ENCODE data around the gene PPP2R5A. TPM values are rescaled to one million over a fixed set of nuclear protein-coding genes. Genes with fewer than 3 reads are reported as not detected.
A peak's percentile ranks its signal among the peaks of the same experiment; 100 is the strongest.

Gene PPP2R5A
- total and polyA plus RNA-seq, 2 experiments from 2014 or later, result 22.0 to 40.2 TPM

DNA sequence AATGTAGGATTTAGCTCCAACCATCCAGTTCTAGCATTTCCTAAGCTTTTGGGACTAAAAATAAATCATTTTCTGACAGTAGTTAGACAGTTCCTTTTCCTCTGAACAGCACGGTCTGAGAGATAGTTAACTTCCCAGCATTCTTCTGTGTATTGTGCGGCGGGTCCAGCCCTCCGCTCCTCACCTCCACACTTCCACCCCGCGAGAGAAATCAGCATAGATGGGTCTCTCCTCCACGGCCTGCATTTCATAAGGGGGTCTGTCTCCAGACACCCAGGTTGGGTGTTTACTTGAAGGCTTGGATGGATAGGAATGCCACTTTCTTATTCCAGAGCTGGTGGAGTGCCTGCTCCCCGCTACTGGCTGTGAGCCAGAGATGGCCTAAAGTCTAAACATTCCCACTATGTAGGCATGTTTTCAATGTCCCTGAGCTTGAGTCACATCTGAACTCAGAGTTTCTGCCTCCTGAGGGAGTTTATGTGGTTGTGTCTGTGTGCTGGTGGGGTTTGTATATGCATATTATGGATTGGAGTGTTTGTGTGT, 38.0 kb upstream of the PPP2R5A start:
- Histone ChIP-seq H3K4me2 (peak overlapping the region; percentile 56), H3K4me1 (ENCODE audit: insufficient read depth) (no peaks in the 10 kb centered on the region), H3K9me2 (replicated peaks; ENCODE audit: insufficient read depth) (no peaks in the 10 kb centered on the region), H3K36me3 (replicated peaks; ENCODE audit: insufficient read depth, low read depth) (no peaks in the 10 kb centered on the region), H3K27me3 (no peaks in the 10 kb centered on the region), H4K20me1 (ENCODE audit: insufficient read depth, poor library complexity, severe bottlenecking) (no peaks in the 10 kb centered on the region), H3K79me2 (no peaks in the 10 kb centered on the region), H3K4me3 (no peak overlapping the region), H3K9me3 (ENCODE audit: low read depth) (no peaks in the 10 kb centered on the region), H2AFZ (no peak overlapping the region), H3K27ac (no peak overlapping the region)
- DNase-seq (ENCODE audit: low spot score), result peak; percentile 52
- TF ChIP-seq, protein P1, sequence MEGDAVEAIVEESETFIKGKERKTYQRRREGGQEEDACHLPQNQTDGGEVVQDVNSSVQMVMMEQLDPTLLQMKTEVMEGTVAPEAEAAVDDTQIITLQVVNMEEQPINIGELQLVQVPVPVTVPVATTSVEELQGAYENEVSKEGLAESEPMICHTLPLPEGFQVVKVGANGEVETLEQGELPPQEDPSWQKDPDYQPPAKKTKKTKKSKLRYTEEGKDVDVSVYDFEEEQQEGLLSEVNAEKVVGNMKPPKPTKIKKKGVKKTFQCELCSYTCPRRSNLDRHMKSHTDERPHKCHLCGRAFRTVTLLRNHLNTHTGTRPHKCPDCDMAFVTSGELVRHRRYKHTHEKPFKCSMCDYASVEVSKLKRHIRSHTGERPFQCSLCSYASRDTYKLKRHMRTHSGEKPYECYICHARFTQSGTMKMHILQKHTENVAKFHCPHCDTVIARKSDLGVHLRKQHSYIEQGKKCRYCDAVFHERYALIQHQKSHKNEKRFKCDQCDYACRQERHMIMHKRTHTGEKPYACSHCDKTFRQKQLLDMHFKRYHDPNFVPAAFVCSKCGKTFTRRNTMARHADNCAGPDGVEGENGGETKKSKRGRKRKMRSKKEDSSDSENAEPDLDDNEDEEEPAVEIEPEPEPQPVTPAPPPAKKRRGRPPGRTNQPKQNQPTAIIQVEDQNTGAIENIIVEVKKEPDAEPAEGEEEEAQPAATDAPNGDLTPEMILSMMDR (IDR thresholded peaks at IDR 0.05; ENCODE audit: poor library complexity), result no peak
- no peak for TF ChIP-seq EZH2phosphoT487 (IDR thresholded peaks at IDR 0.05; ENCODE audit: low read depth, severe bottlenecking, unreplicated experiment)
- no peak for TF ChIP-seq EZH2 (IDR thresholded peaks at IDR 0.05; ENCODE audit: borderline replicate concordance)
- WGBS (ENCODE audit: low lambda C conversion rate, missing lambda C conversion rate), result 53% methylated on average over 8 of the region's 8 CpGs

DNA sequence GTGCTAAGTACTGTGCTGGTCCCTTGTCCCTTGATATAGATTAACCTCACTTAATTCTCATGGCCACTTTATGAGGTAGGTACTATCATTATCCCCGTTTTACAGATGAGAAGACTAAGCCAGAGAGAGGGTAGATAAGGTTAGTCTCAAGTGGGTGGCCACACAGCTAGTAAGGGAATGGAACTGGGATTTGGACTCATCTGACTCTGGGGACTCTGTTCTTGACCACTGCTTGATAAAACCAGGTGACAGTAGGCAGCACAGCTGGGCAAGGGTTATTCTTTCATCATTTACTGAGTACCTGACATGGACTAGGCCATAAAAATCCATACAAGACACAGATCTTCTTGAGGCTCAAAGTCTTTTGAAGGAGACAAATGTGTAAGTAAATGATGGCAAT, 37.2 kb upstream of the PPP2R5A start:
- Histone ChIP-seq H4K20me1 (ENCODE audit: insufficient read depth, poor library complexity, severe bottlenecking) (no peaks in the 10 kb centered on the region), H3K79me2 (no peaks in the 10 kb centered on the region), H3K9me2 (replicated peaks; ENCODE audit: insufficient read depth) (no peaks in the 10 kb centered on the region), H2AFZ (no peak overlapping the region), H3K4me2 (no peak overlapping the region), H3K36me3 (replicated peaks; ENCODE audit: insufficient read depth, low read depth) (no peaks in the 10 kb centered on the region), H3K4me1 (ENCODE audit: insufficient read depth) (no peaks in the 10 kb centered on the region), H3K9me3 (ENCODE audit: low read depth) (no peaks in the 10 kb centered on the region), H3K4me3 (no peak overlapping the region), H3K27me3 (no peaks in the 10 kb centered on the region), H3K27ac (no peak overlapping the region)
- TF ChIP-seq, protein P1 (IDR thresholded peaks at IDR 0.05; ENCODE audit: poor library complexity), result no peak
- TF ChIP-seq EZH2 (IDR thresholded peaks at IDR 0.05; ENCODE audit: borderline replicate concordance) (no peak), EZH2phosphoT487 (IDR thresholded peaks at IDR 0.05; ENCODE audit: low read depth, severe bottlenecking, unreplicated experiment) (no peak)
- DNase-seq (ENCODE audit: low spot score), result peak; percentile 41
- 39% methylated on average over 1 of the region's 1 CpG for WGBS (ENCODE audit: low lambda C conversion rate, missing lambda C conversion rate)

DNA sequence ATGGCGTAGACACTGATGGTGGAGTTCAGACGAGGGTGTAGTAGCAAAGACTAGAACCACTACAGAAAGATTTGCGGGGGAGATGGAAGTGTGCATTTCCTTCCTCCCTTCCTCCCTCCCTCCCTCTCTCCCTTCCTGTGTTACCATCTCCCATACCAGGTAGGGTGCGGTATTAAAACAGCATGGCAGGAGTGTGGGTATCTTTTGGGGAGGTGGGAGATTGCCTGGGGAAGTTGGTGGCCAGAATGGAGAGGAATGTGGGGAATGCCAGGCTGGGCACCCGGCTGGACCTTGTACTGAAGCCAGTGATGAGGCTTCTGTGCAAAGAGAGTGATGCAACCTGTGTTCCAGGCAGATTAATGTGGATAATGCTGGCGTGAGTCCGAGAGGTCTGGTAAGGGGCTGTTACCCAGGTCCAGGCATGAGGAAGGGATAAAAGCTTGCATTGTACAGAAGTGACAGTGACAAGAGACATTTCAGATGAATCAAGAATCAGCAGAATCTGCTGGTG, 30.3 kb upstream of the PPP2R5A start:
- Histone ChIP-seq H3K27ac (peak overlapping the region; percentile 72), H3K79me2 (no peaks in the 10 kb centered on the region), H3K9me3 (ENCODE audit: low read depth) (no peaks in the 10 kb centered on the region), H2AFZ (no peak overlapping the region), H3K4me1 (ENCODE audit: insufficient read depth) (peaks cover 10% of the 10 kb centered on the region), H3K27me3 (no peaks in the 10 kb centered on the region), H3K4me2 (peak overlapping the region; percentile 14), H3K36me3 (replicated peaks; ENCODE audit: insufficient read depth, low read depth) (no peaks in the 10 kb centered on the region), H3K4me3 (no peak overlapping the region), H3K9me2 (replicated peaks; ENCODE audit: insufficient read depth) (no peaks in the 10 kb centered on the region), H4K20me1 (ENCODE audit: insufficient read depth, poor library complexity, severe bottlenecking) (no peaks in the 10 kb centered on the region)
- DNase-seq (ENCODE audit: low spot score), result peak; percentile 67
- 76% methylated on average over 7 of the region's 7 CpGs for WGBS (ENCODE audit: low lambda C conversion rate, missing lambda C conversion rate)
- no peak for TF ChIP-seq EZH2phosphoT487 (IDR thresholded peaks at IDR 0.05; ENCODE audit: low read depth, severe bottlenecking, unreplicated experiment)
- no peak for TF ChIP-seq EZH2 (IDR thresholded peaks at IDR 0.05; ENCODE audit: borderline replicate concordance)
- TF ChIP-seq, protein P1 (IDR thresholded peaks at IDR 0.05; ENCODE audit: poor library complexity), result no peak
